Loucy (cell line): Measurements from ENCODE around the gene GALNT18.

Experiments
- H2AFZ ChIP-seq: fragments of 200-600 bp; sonication (generic); 2 replicates; pipeline ENCODE4 v1.6.0; 2016; ENCODE audit warnings: antibody characterized with exemption, mild to moderate bottlenecking, low read length, moderate library complexity
- H3F3A ChIP-seq: fragments of 200-600 bp; 2 replicates; pipeline ENCODE4 v1.6.0; 2016; ENCODE audit warnings: antibody characterized with exemption, low read depth, mild to moderate bottlenecking
- H3K27me3 ChIP-seq: fragments of 200-600 bp; sonication (generic); 2 replicates; pipeline ENCODE4 v1.6.1; 2014; ENCODE audit warnings: low read length, mild to moderate bottlenecking; ENCODE audit not compliant: insufficient read depth, poor library complexity, severe bottlenecking
- H3K36me3 ChIP-seq: fragments of 200-600 bp; sonication (generic); 2 replicates; pipeline ENCODE4 v1.6.1; 2016; ENCODE audit warnings: low read length; ENCODE audit not compliant: insufficient read depth
- H3K4me1 ChIP-seq: fragments of 200-600 bp; sonication (generic); 2 replicates; pipeline ENCODE4 v1.5.1; 2014; ENCODE audit warnings: low read length, mild to moderate bottlenecking; ENCODE audit not compliant: insufficient read depth, poor library complexity, severe bottlenecking
- H3K4me2 ChIP-seq: fragments of 200-600 bp; sonication (generic); 2 replicates; pipeline ENCODE4 v1.6.0; 2014; ENCODE audit warnings: antibody characterized with exemption, low read length, low read depth, mild to moderate bottlenecking; ENCODE audit not compliant: poor library complexity, severe bottlenecking
- H3K4me3 ChIP-seq: fragments of 200-600 bp; sonication (generic); 2 replicates; pipeline ENCODE4 v1.5.1; 2014; ENCODE audit warnings: low read length, mild to moderate bottlenecking, mixed read lengths; ENCODE audit not compliant: poor library complexity, severe bottlenecking
- H3K79me2 ChIP-seq: fragments of 200-600 bp; sonication (generic); 2 replicates; pipeline ENCODE4 v1.6.1; 2014; ENCODE audit warnings: low read length; ENCODE audit not compliant: insufficient read depth
- H3K9ac ChIP-seq: fragments of 200-600 bp; sonication (generic); 2 replicates; pipeline ENCODE4 v1.6.0; 2014; ENCODE audit warnings: mild to moderate bottlenecking, low read depth, low read length, moderate library complexity; ENCODE audit not compliant: poor library complexity, severe bottlenecking
- H3K9me2 ChIP-seq: fragments of 200-600 bp; sonication (generic); replicated peaks from 2 replicates; pipeline ENCODE4 v1.6.1; 2016; ENCODE audit warnings: low read depth, low read length, mixed read lengths
- H3K9me3 ChIP-seq: fragments of 200-600 bp; sonication (generic); 2 replicates; pipeline ENCODE4 v1.6.1; 2014; ENCODE audit warnings: mild to moderate bottlenecking, antibody characterized with exemption, low read length, low read depth; ENCODE audit not compliant: insufficient read depth
- H4K20me1 ChIP-seq: fragments of 200-600 bp; sonication (generic); 2 replicates; pipeline ENCODE4 v1.6.0; 2014; ENCODE audit warnings: antibody characterized with exemption, low read length, mild to moderate bottlenecking; ENCODE audit not compliant: insufficient read depth, poor library complexity, severe bottlenecking
- CTCF ChIP-seq: fragments of 200-600 bp; sonication (generic); conservative IDR thresholded peaks from 2 replicates; pipeline ENCODE4 v1.5.1; 2014; ENCODE audit warnings: mild to moderate bottlenecking, antibody characterized with exemption, low read length
- EZH2phosphoT487 ChIP-seq: fragments of 200-600 bp; IDR thresholded peaks from 2 replicates; pipeline ENCODE4 v1.6.1; 2018; ENCODE audit warnings: antibody characterized with exemption, mild to moderate bottlenecking, moderate library complexity, borderline replicate concordance

Gene GALNT18

GRCh38 chr11:11558396-11558795 is 63.4 kb downstream of the GALNT18 start:
- H3K4me2 ChIP-seq, result no peak overlapping the region
- no peaks in the 10 kb centered on the region for H3K27me3 ChIP-seq
- no peaks in the 10 kb centered on the region for H4K20me1 ChIP-seq
- no peak overlapping the region for H3K4me3 ChIP-seq
- no peak overlapping the region for H3K9ac ChIP-seq
- TF ChIP-seq CTCF, result no peak
- no peak for TF ChIP-seq EZH2phosphoT487
- H3K79me2 ChIP-seq, result no peaks in the 10 kb centered on the region
- H3K4me1 ChIP-seq, result no peaks in the 10 kb centered on the region
- H3K9me2 ChIP-seq, result no peaks in the 10 kb centered on the region
- no peaks in the 10 kb centered on the region for H3F3A ChIP-seq
- H3K9me3 ChIP-seq, result no peaks in the 10 kb centered on the region
- H2AFZ ChIP-seq, result no peak overlapping the region
- H3K36me3 ChIP-seq, result no peaks in the 10 kb centered on the region

GRCh38 chr11:11555208-11555607 is 66.6 kb downstream of the GALNT18 start:
- no peaks in the 10 kb centered on the region for H4K20me1 ChIP-seq
- H3K36me3 ChIP-seq, result no peaks in the 10 kb centered on the region

GRCh38 chr11:11553573-11553972 is 68.2 kb downstream of the GALNT18 start:
- no peak overlapping the region for H3K9ac ChIP-seq

More at GRCh38 chr11:11555208-11555607, 66.6 kb downstream of the GALNT18 start:
- Histone ChIP-seq H3K4me1 (no peaks in the 10 kb centered on the region), H2AFZ (no peak overlapping the region), H3K9me3 (no peaks in the 10 kb centered on the region), H3K4me2 (no peak overlapping the region), H3K9ac (no peak overlapping the region), H3K79me2 (no peaks in the 10 kb centered on the region), H3K4me3 (no peak overlapping the region), H3K27me3 (no peaks in the 10 kb centered on the region), H3K9me2 (no peaks in the 10 kb centered on the region), H3F3A (no peaks in the 10 kb centered on the region)
- no peak for TF ChIP-seq EZH2phosphoT487
- TF ChIP-seq CTCF, result no peak

More at GRCh38 chr11:11553573-11553972, 68.2 kb downstream of the GALNT18 start:
- H3K9me2 ChIP-seq, result no peaks in the 10 kb centered on the region
- H3K79me2 ChIP-seq, result no peaks in the 10 kb centered on the region
- no peaks in the 10 kb centered on the region for H3K36me3 ChIP-seq
- no peaks in the 10 kb centered on the region for H4K20me1 ChIP-seq
- H3K27me3 ChIP-seq, result no peaks in the 10 kb centered on the region
- H3K4me3 ChIP-seq, result no peak overlapping the region
- no peaks in the 10 kb centered on the region for H3F3A ChIP-seq
- no peak overlapping the region for H2AFZ ChIP-seq
- no peaks in the 10 kb centered on the region for H3K4me1 ChIP-seq
- TF ChIP-seq EZH2phosphoT487, result no peak
- TF ChIP-seq CTCF, result no peak
- H3K9me3 ChIP-seq, result no peaks in the 10 kb centered on the region
- H3K4me2 ChIP-seq, result no peak overlapping the region
